Mesenchymal stem cell (in vitro differentiated cells and primary cell): ENCODE results near the gene OR4K2.

ENCODE experiments used
- DNase-seq: peaks from one replicate; pipeline ENCODE4 v3.0.0-alpha.2; 2013
- H2AFZ ChIP-seq: one replicate; pipeline ENCODE4 v1.6.1; 2013; ENCODE audit warnings: low read depth, mild to moderate bottlenecking, control low read depth, inconsistent platforms, low read length, moderate library complexity
- H2AK5ac ChIP-seq: 2 replicates; pipeline ENCODE4 v1.6.1; 2013; ENCODE audit warnings: low read length, moderate library complexity, mild to moderate bottlenecking, inconsistent platforms; ENCODE audit not compliant: severe bottlenecking
- H2BK120ac ChIP-seq: one replicate; pipeline ENCODE4 v1.6.1; 2013; ENCODE audit warnings: low read depth, mild to moderate bottlenecking, inconsistent platforms, low read length, moderate library complexity
- H2BK12ac ChIP-seq, 2 experiments: one replicate each; pipeline ENCODE4 v1.6.1; 2013; ENCODE audit warnings: inconsistent platforms in 2 of 2, low read length in 2 of 2, mild to moderate bottlenecking in 2 of 2, moderate library complexity in 2 of 2, control low read depth in 1 of 2
- H2BK15ac ChIP-seq: one replicate; pipeline ENCODE4 v1.6.1; 2013; ENCODE audit warnings: mild to moderate bottlenecking, low read depth, inconsistent platforms; ENCODE audit not compliant: poor library complexity, severe bottlenecking
- H2BK5ac ChIP-seq: 2 replicates; pipeline ENCODE4 v1.6.1; 2013; ENCODE audit warnings: low read depth, mild to moderate bottlenecking, low read length, control low read depth, inconsistent platforms; ENCODE audit not compliant: poor library complexity, severe bottlenecking
- H3K14ac ChIP-seq, 2 experiments: one replicate each; pipeline ENCODE4 v1.6.1; 2013; ENCODE audit warnings: inconsistent platforms in 2 of 2, low read length in 2 of 2, control low read depth in 1 of 2, mild to moderate bottlenecking in 1 of 2, moderate library complexity in 1 of 2
- H3K18ac ChIP-seq, 2 experiments: one replicate each; pipeline ENCODE4 v1.6.1; 2013; ENCODE audit warnings: inconsistent platforms in 2 of 2, low read length in 2 of 2, control low read depth in 1 of 2, low read depth in 1 of 2, mild to moderate bottlenecking in 1 of 2
- H3K23ac ChIP-seq, 2 experiments: one replicate each; pipeline ENCODE4 v1.6.1; 2013; ENCODE audit warnings: inconsistent platforms in 2 of 2, low read length in 2 of 2, mild to moderate bottlenecking in 2 of 2, moderate library complexity in 2 of 2, control low read depth in 1 of 2
- H3K27ac ChIP-seq: 2 replicates; pipeline ENCODE4 v1.5.1; 2013; ENCODE audit warnings: mild to moderate bottlenecking, moderate library complexity, low read length, control low read depth, inconsistent platforms; ENCODE audit not compliant: poor library complexity, severe bottlenecking
- H3K27me3 ChIP-seq, 2 experiments: 2 replicates each; pipeline versions ENCODE4 v1.6.1 to v1.7.0; 2013; ENCODE audit warnings: low read length in 2 of 2, mild to moderate bottlenecking in 2 of 2, moderate library complexity in 2 of 2, control low read depth in 1 of 2, inconsistent platforms in 1 of 2; ENCODE audit not compliant: control insufficient read depth in 1 of 2, insufficient read depth in 1 of 2
- H3K36me3 ChIP-seq, 2 experiments: 2 replicates each; pipeline versions ENCODE4 v1.6.1 to v1.7.0; 2013; ENCODE audit warnings: low read length in 2 of 2, control low read depth in 1 of 2, inconsistent platforms in 1 of 2, low read depth in 1 of 2, mild to moderate bottlenecking in 1 of 2; ENCODE audit not compliant: insufficient read depth in 2 of 2, control insufficient read depth in 1 of 2
- H3K4ac ChIP-seq, 2 experiments: one replicate each; pipeline ENCODE4 v1.6.1; 2013; ENCODE audit warnings: inconsistent platforms in 2 of 2, low read length in 2 of 2, mild to moderate bottlenecking in 2 of 2, moderate library complexity in 2 of 2, control low read depth in 1 of 2, low read depth in 1 of 2
- H3K4me1 ChIP-seq: 2 replicates; pipeline ENCODE4 v1.6.1; 2013; ENCODE audit warnings: low read depth, low read length, control low read depth; ENCODE audit not compliant: control insufficient read depth, insufficient read depth
- H3K4me2 ChIP-seq: 2 replicates; pipeline ENCODE4 v1.6.1; 2013; ENCODE audit warnings: low read length, mild to moderate bottlenecking, inconsistent platforms; ENCODE audit not compliant: poor library complexity, severe bottlenecking
- H3K4me3 ChIP-seq, 2 experiments: 2 replicates each; pipeline versions ENCODE4 v1.5.1 to v1.7.0; 2013; ENCODE audit warnings: low read length in 2 of 2, mild to moderate bottlenecking in 2 of 2, control low read depth in 1 of 2, low read depth in 1 of 2; ENCODE audit not compliant: insufficient read depth in 1 of 2
- H3K79me1 ChIP-seq: replicated peaks from 2 replicates; pipeline ENCODE4 v1.6.1; 2013; ENCODE audit warnings: mild to moderate bottlenecking, control low read depth, low read length, inconsistent platforms; ENCODE audit not compliant: poor library complexity, severe bottlenecking
- H3K9ac ChIP-seq: 2 replicates; pipeline ENCODE4 v1.7.0; 2013; ENCODE audit warnings: mild to moderate bottlenecking, low read length, moderate library complexity
- H3K9me3 ChIP-seq: 2 replicates; pipeline ENCODE4 v1.7.0; 2013; ENCODE audit warnings: mild to moderate bottlenecking, low read length; ENCODE audit not compliant: control insufficient read depth
- H4K8ac ChIP-seq: one replicate; pipeline ENCODE4 v1.6.1; 2013; ENCODE audit warnings: inconsistent platforms, mild to moderate bottlenecking, low read length, moderate library complexity
- H4K91ac ChIP-seq: one replicate; pipeline ENCODE4 v1.6.1; 2013; ENCODE audit warnings: mild to moderate bottlenecking, low read length, inconsistent platforms
- WGBS: methylation state at CpG from one replicate; pipeline ENCODE4 v1.1.7; 2013; ENCODE audit warnings: mixed read lengths; 5-methylcytosine and 5-hydroxymethylcytosine counted together

Gene OR4K2

DNA sequence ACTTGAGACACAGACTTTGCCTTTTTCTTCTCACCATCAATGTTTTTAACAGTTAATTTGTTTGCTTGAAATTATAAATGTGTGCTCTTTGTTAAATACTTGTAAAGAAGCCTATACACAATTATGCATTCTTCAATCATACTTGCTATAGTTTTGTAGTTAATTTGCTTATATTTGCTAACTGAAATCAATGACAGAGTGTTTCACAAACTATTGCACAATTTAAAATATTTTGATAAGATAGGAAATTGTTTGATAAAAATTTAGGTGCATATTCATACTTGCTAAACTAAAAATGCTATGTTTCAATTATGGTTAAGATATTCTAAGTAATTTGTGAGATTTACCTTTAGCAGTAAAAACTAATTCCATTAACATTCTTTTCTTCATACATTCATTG, 31.7 kb downstream of the OR4K2 start:
- no peak overlapping the region for H2BK12ac ChIP-seq
- no peak overlapping the region for H2BK120ac ChIP-seq
- H3K79me1 ChIP-seq: no peaks in the 10 kb centered on the region
- H3K4ac ChIP-seq: no peak overlapping the region
- no peak overlapping the region for H3K4me2 ChIP-seq
- no peak for DNase-seq
- H3K27ac ChIP-seq: no peak overlapping the region
- H3K4me3 ChIP-seq: no peak overlapping the region
- H3K18ac ChIP-seq: no peak overlapping the region
- no peak overlapping the region for H3K23ac ChIP-seq
- no peak overlapping the region for H2BK5ac ChIP-seq
- H2AFZ ChIP-seq: no peak overlapping the region
- no peak overlapping the region for H2AK5ac ChIP-seq
- H3K14ac ChIP-seq: no peak overlapping the region
- H4K91ac ChIP-seq: no peak overlapping the region
- H3K9ac ChIP-seq: no peak overlapping the region
- no peak overlapping the region for H4K8ac ChIP-seq
- H3K4me1 ChIP-seq: no peaks in the 10 kb centered on the region
- no peaks in the 10 kb centered on the region for H3K36me3 ChIP-seq
- H3K9me3 ChIP-seq: peaks cover 13% of the 10 kb centered on the region
- no peaks in the 10 kb centered on the region for H3K27me3 ChIP-seq
- H2BK15ac ChIP-seq: no peak overlapping the region

DNA sequence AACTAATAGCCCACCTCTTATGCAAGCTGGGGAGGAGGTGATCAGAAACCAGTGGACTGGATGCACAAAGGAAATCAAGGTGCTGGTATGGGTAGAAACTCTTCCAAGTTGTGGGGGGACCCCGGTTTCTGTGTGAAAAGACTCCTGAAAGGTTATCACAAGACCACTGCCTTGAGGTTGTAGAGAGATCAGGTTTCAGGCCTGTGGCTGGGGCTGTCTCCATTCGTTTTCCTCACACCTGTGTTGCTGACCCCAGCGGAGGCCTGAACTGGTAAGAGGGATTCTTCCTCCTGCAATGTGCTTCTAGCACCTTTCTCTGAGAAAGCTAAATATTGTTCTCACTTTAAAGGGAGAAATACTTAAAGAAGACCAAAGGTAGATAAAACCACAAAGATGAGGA, 36.2 kb downstream of the OR4K2 start:
- Histone ChIP-seq H3K36me3 (no peaks in the 10 kb centered on the region), H3K23ac (no peak overlapping the region), H4K8ac (no peak overlapping the region), H3K14ac (no peak overlapping the region), H2AK5ac (no peak overlapping the region), H3K27ac (no peak overlapping the region), H3K79me1 (no peaks in the 10 kb centered on the region), H3K4me3 (no peak overlapping the region), H2BK15ac (no peak overlapping the region), H3K4me2 (no peak overlapping the region), H3K4me1 (no peaks in the 10 kb centered on the region), H3K4ac (no peak overlapping the region), H3K9me3 (peaks cover 9% of the 10 kb centered on the region), H2BK120ac (no peak overlapping the region), H3K27me3 (no peaks in the 10 kb centered on the region), H4K91ac (no peak overlapping the region), H2BK5ac (no peak overlapping the region), H2AFZ (no peak overlapping the region), H2BK12ac (no peak overlapping the region), H3K9ac (no peak overlapping the region), H3K18ac (no peak overlapping the region)
- WGBS: 13% methylated on average over 2 of the region's 3 CpGs
- no peak for DNase-seq

DNA sequence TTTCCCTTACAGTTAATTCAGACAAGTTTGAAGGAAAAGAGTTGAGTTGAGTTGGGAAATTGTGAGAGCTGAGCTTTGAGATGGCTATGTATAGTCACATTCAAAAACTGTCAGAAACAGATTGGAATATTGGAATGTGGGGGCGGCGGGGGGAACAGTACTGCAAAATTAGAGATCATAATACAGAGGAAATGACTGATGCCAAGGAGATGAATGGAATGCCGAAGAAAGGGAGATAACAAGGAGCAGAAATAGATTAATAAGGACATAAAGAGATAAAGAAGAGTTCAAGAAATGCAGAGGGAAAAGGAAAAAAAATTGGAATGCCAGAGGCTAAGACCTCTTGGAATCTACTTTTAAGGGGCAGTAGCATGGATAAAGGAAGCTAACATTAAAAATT, 42.3 kb downstream of the OR4K2 start:
- Histone ChIP-seq H3K23ac (no peak overlapping the region), H3K18ac (no peak overlapping the region), H4K8ac (no peak overlapping the region), H3K79me1 (no peaks in the 10 kb centered on the region), H3K4me2 (no peak overlapping the region), H2AFZ (no peak overlapping the region), H3K4me1 (no peaks in the 10 kb centered on the region), H3K9me3 (peaks cover 5% of the 10 kb centered on the region), H3K9ac (no peak overlapping the region), H3K36me3 (no peaks in the 10 kb centered on the region), H2BK12ac (no peak overlapping the region), H3K27me3 (no peaks in the 10 kb centered on the region), H2BK15ac (no peak overlapping the region), H2BK5ac (no peak overlapping the region), H3K4me3 (no peak overlapping the region), H3K14ac (no peak overlapping the region), H4K91ac (no peak overlapping the region), H3K27ac (no peak overlapping the region), H2BK120ac (no peak overlapping the region), H2AK5ac (no peak overlapping the region), H3K4ac (no peak overlapping the region)
- 62% methylated on average over 3 of the region's 3 CpGs for WGBS
- DNase-seq: no peak

DNA sequence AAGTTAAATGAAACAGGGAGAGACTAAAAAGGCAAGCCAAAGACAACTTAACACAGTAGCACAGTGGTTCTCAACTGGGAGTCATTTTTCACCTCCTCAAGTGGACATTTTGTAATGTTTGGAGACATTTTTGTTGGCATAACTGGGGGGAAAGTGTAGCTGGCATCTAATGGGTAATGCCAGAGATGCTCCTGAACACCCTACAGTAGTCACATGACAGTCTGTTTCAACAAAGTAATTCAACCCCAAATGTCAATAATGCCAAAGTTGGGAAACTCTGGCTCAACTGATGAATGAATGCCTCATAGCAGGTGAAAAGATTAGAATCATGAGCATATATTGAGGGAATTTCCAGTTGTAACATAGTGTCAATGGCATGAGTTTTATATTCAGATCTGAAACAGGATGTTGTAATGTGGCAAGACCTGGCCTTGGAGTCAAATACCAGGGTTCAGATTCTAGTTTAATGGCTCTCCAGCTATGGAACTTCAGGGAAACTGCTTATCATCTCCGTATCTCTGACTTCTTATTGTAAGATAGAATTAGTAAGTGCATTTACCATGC, 43.1 kb downstream of the OR4K2 start:
- Histone ChIP-seq H3K9ac (no peak overlapping the region), H4K8ac (no peak overlapping the region), H3K4ac (no peak overlapping the region), H2AK5ac (no peak overlapping the region), H2AFZ (no peak overlapping the region), H3K36me3 (no peaks in the 10 kb centered on the region), H3K23ac (no peak overlapping the region), H3K4me1 (no peaks in the 10 kb centered on the region), H3K18ac (no peak overlapping the region), H3K79me1 (no peaks in the 10 kb centered on the region), H3K14ac (no peak overlapping the region), H3K9me3 (peaks cover 5% of the 10 kb centered on the region), H2BK12ac (no peak overlapping the region), H4K91ac (no peak overlapping the region), H3K4me2 (no peak overlapping the region), H2BK15ac (no peak overlapping the region), H2BK5ac (no peak overlapping the region), H2BK120ac (no peak overlapping the region), H3K27me3 (no peaks in the 10 kb centered on the region), H3K4me3 (no peak overlapping the region), H3K27ac (no peak overlapping the region)
- no peak for DNase-seq
- WGBS: no CpG with 5 or more reads among the region's 1 CpG
